Heart left ventricle (tissue), 16 donors: ENCODE data around the gene FADS3. TPM values are rescaled to one million over a fixed set of nuclear protein-coding genes. Genes with fewer than 3 reads are reported as not detected.

Experiments
- ATAC-seq, 4 donors: fragments of 200-7000 bp; cut with Tn5 transposase; one replicate each; pipeline ENCODE4 v1.9.1; 2020 to 2022; ENCODE audit warnings: moderate library complexity in 4 of 4, mild to moderate bottlenecking in 3 of 4, moderate number of reproducible peaks in 1 of 4
- DNase-seq, 5 donors: peaks; one replicate each; pipeline ENCODE4 v3.0.0-alpha.2; 2020
- H3K27ac ChIP-seq, 12 donors: fragments of 200-600 bp; sonication (generic) in 4 of 12; one replicate each; pipeline versions ENCODE4 v1.5.0 to v1.8.0; 2016 to 2022; ENCODE audit warnings: mild to moderate bottlenecking in 2 of 12
- H3K27me3 ChIP-seq, 9 donors: fragments of 200-600 bp; sonication (generic) in 2 of 9; one replicate each; pipeline versions ENCODE4 v1.5.1 to v1.8.0; 2016 to 2022; ENCODE audit warnings: mild to moderate bottlenecking in 3 of 9
- H3K36me3 ChIP-seq, 9 donors: fragments of 200-600 bp; sonication (generic) in 2 of 9; one replicate each; pipeline versions ENCODE4 v1.5.0 to v1.8.0; 2018 to 2022; ENCODE audit warnings: mild to moderate bottlenecking in 2 of 9
- H3K4me1 ChIP-seq, 12 donors: fragments of 200-600 bp; sonication (generic) in 4 of 12; one replicate each; pipeline versions ENCODE4 v1.5.0 to v1.8.0; 2016 to 2022; ENCODE audit warnings: mild to moderate bottlenecking in 3 of 12
- H3K4me3 ChIP-seq, 12 donors: fragments of 200-600 bp; sonication (generic) in 4 of 12; one replicate each; pipeline versions ENCODE4 v1.5.0 to v1.8.0; 2017 to 2022; ENCODE audit warnings: mild to moderate bottlenecking in 9 of 12, moderate library complexity in 4 of 12
- H3K9me3 ChIP-seq, 12 donors: fragments of 200-600 bp; sonication (generic) in 4 of 12; one replicate each; pipeline versions ENCODE4 v1.5.0 to v1.8.0; 2016 to 2022; ENCODE audit warnings: mild to moderate bottlenecking in 1 of 12
- POLR2A ChIP-seq, 2 donors: fragments of 450-650 bp; IDR thresholded peaks; one replicate each; pipeline ENCODE4 v1.6.1; 2017; ENCODE audit warnings: antibody characterized with exemption in 2 of 2, mild to moderate bottlenecking in 2 of 2, moderate library complexity in 2 of 2
- WGBS, 4 donors: extraction: QIAGEN DNeasy Blood & Tissue Kit in 2 of 4; methylation state at CpG; one replicate each; pipeline versions ENCODE4 v1.1.5 to v1.1.7; 2013 to 2018; 5-methylcytosine and 5-hydroxymethylcytosine counted together
- intact Hi-C, 10 donors: fragments of 100-400 bp; cut with DNase I; formaldehyde crosslinking; loops; one replicate each; pipeline versions ENCODE4 v1.11.1 to v1.14.2; 2022
- polyA plus RNA-seq, 2 donors: library from polyadenylated mRNA; stranded (reverse); fragments of 200-250 nt; gene quantifications; one replicate each; pipeline ENCODE4 v1.2.3, GENCODE V29; 2013
- total RNA-seq, 9 donors: library from RNA; depleted of rRNA in 2 of 9; stranded (reverse); fragments of >200 nt in 2 of 9; fragmentation: NEBNext Ultra II Directional in 3 of 9; extraction: Animal tissue kit (Norgen Biotek cat#: 25700) in 3 of 9; gene quantifications; one replicate each; pipeline versions ENCODE4 v1.1.0 to v1.2.4, GENCODE V29; 2016 to 2023
- TF ChIP-seq, protein P1 (sequence below), 12 donors: fragments of 200-600 bp; sonication (generic) in 4 of 12; IDR thresholded peaks; one replicate each; pipeline versions ENCODE4 v1.5.0 to v1.8.0; 2018 to 2022; ENCODE audit warnings: antibody characterized with exemption in 12 of 12, mild to moderate bottlenecking in 5 of 12
- donor health status: ischemic (EF 13 %, LVEDD 7.1; RV severe dilation, severe dysfunction).
- donor health status: healthy with polysubstance abuse.
- donor health status: DM: no; HTN: yes; CAD: no.
- donor health status: DM: no; HTN: no; CAD: no.
- donor health status: ischemic (EF 25% LVEDD 6.9; RV normal size, moderate dysfunction).
- donor health status: ischemic (EF 25% LVEDD 5.7; RV mildly dilated, moderate dysfunction).
- donor health status: healthy.
- donor health status: DM: yes; HTN: yes; CAD: no.
- donor health status: ischemic (EF 35%, LVEDD 5.7; RV mildly dilated, moderate dysfunction).
- donor health status: nonischemic (EF 11% LVEDD 7.7; RV severe dilation, severe dysfunction).
- donor health status: DM: yes; HTN: yes; CAD: no.
- donor health status: PGD.
- donor health status: ischemic (EF 29% LVEDD 5.4; RV normal size, mild dysfunction).
- donor health status: nonischemic (EF 23%, LVEDD 6.1; RV moderate dilation, normal function).

The FADS3 gene
- total and polyA plus RNA-seq, 11 donors: 53.2 to 237 (median 79.6) TPM

DNA sequence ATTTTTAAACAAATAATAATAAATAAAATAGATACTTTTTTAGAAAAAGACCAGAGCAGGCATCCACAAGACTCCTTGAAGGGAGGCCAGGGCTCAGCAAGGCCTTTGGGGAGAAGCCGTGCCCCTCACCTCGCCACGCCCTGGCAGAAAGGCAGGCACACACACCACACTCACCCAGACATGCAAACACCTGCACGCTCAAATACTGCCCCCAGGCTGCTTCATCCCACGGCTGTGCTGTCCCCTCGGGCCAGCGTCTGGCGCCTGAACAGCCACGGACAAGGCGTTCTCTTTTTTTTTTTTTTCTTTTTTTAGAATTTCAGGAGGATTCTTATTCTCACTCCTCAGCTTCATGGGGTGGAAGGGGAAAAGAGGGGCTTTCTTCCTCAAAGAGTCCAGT, 1.5 kb downstream of the FADS3 start:
- Histone ChIP-seq H3K4me1 (peaks cover 17 to 72% (median 51%) of the 10 kb centered on the region in 12 donors), H3K36me3 (no peaks in the 10 kb centered on the region), H3K27me3 (no peaks in the 10 kb centered on the region), H3K4me3 (peak overlapping the region; percentile 67 to 98 (median 94)), H3K27ac (peak overlapping the region in 11 of 12 donors; percentile 81 to 97 (median 93)), H3K9me3 (no peaks in the 10 kb centered on the region)
- ATAC-seq (no peak), DNase-seq (no peak)
- TF ChIP-seq, protein P1, sequence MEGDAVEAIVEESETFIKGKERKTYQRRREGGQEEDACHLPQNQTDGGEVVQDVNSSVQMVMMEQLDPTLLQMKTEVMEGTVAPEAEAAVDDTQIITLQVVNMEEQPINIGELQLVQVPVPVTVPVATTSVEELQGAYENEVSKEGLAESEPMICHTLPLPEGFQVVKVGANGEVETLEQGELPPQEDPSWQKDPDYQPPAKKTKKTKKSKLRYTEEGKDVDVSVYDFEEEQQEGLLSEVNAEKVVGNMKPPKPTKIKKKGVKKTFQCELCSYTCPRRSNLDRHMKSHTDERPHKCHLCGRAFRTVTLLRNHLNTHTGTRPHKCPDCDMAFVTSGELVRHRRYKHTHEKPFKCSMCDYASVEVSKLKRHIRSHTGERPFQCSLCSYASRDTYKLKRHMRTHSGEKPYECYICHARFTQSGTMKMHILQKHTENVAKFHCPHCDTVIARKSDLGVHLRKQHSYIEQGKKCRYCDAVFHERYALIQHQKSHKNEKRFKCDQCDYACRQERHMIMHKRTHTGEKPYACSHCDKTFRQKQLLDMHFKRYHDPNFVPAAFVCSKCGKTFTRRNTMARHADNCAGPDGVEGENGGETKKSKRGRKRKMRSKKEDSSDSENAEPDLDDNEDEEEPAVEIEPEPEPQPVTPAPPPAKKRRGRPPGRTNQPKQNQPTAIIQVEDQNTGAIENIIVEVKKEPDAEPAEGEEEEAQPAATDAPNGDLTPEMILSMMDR (IDR thresholded peaks at IDR 0.05): peak in 1 of 12 donors; percentile 5
- TF ChIP-seq POLR2A (IDR thresholded peaks at IDR 0.05): no peak
- intact Hi-C loops: loop anchor here in 9 of 10 donors (2.0 to 5.0 kb wide), 6 partner anchors 15 to 97 kb away; partner anchors contain the start of genes FADS1 (in 3 of the 9), FEN1 (in 1 of the 9) and TMEM258 (in 1 of the 9)
- WGBS, 4 donors: 58 to 83% (median 70%) methylated on average over 10 of the region's 10 CpGs

DNA sequence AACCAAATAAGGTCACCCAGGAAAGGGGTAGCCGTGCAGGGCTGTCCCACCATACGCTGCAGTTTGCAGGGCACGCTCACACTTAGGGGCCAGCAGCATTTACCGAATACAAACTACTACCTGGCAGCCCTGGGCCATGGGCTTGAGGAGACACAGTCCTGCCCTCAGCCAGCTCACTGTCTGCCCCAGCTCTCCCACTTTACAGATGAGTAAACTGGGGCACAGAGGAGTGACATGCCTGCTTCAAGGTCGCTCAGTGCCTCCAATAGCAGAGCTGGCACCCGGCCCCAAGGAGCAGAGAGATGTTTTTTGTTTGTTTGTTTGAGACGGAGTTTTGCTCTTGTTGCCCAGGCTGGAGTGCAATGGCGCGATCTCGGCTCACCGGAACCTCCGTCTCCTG, 2.8 kb downstream of the FADS3 start:
- Histone ChIP-seq H3K9me3 (no peaks in the 10 kb centered on the region), H3K4me3 (peak overlapping the region in 1 of 12 donors; percentile 15), H3K36me3 (no peaks in the 10 kb centered on the region), H3K27me3 (no peaks in the 10 kb centered on the region), H3K27ac (peak overlapping the region; percentile 10 to 96 (median 84)), H3K4me1 (peaks cover 17 to 84% (median 56%) of the 10 kb centered on the region in 12 donors)
- no peak for TF ChIP-seq POLR2A (IDR thresholded peaks at IDR 0.05)
- TF ChIP-seq, protein P1 (IDR thresholded peaks at IDR 0.05): no peak
- WGBS, 4 donors: 84 to 91% (median 88%) methylated on average over 10 to 12 of the region's 12 CpGs
- DNase-seq: no peak
- ATAC-seq: no peak
- intact Hi-C loops: loop anchor here in 2 of 10 donors (1.0 to 5.0 kb wide), 2 partner anchors 14 to 76 kb away; no protein-coding TSS in a partner anchor

DNA sequence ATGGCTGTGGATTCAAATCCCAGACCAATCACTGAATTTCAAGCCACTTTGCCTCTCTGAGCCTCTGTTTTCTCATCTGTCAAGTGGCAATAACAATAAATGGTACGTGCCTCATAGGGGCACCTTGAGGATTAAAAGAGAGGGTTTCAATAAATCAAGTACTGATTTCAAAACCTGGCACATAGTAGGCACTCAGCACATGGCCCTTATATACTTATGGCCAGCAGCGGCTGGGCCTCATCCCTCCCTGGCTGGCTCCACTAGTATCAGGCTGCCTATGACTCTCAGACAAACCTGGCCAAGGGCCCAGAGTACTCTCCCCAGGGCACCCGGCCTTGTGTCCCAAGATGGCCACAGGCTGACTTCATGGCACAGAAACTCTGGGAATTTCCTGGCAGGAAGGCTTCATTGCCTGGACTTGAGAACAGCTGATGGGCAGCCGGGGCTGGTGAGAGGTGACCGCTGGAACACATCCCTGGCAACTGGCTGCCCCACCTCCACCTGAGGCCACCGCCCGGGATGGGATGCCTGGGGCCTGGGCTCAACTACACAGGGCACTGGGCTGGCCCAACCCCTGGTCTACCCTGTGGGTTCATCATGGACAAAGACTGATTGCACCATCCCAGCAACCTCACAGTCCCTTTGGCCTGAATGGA, 3.4 kb downstream of the FADS3 start:
- peaks cover 17 to 90% (median 56%) of the 10 kb centered on the region in 12 donors for H3K4me1 ChIP-seq
- no peaks in the 10 kb centered on the region for H3K27me3 ChIP-seq
- H3K27ac ChIP-seq: peak overlapping the region; percentile 10 to 96 (median 84)
- H3K36me3 ChIP-seq: no peaks in the 10 kb centered on the region
- DNase-seq (peak; percentile 88 to 96 (median 90)), ATAC-seq (peak; percentile 68 to 87 (median 82))
- no peaks in the 10 kb centered on the region for H3K9me3 ChIP-seq
- TF ChIP-seq, protein P1 (IDR thresholded peaks at IDR 0.05): no peak
- TF ChIP-seq POLR2A (IDR thresholded peaks at IDR 0.05): no peak
- intact Hi-C loops: loop anchor here in 2 of 10 donors (1.0 to 5.0 kb wide), 2 partner anchors 14 to 76 kb away; no protein-coding TSS in a partner anchor
- WGBS, 4 donors: 12 to 30% (median 21%) methylated on average over 5 to 7 of the region's 7 CpGs
- H3K4me3 ChIP-seq: peak overlapping the region in 2 of 12 donors; percentile 5 to 15

DNA sequence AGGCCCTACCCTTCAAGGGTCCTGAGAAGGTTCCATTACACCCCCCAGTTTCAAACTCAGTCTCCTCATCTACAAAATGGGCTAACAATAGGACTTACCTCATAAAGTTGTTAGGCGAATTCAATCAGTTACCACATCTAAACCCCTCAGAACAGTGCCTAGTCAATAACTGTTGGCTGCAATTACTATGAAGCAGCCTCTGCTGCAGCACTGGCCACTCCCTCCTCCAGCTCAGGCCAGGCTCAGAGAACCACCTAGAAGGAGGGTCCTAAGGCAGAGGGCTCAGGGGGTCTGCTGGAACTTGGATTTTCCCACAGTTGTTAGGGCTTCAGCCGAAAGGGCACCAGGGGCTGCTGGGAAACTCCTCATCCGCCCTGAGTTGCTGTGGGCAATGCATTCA, 4.7 kb downstream of the FADS3 start:
- TF ChIP-seq POLR2A (IDR thresholded peaks at IDR 0.05): no peak
- TF ChIP-seq, protein P1 (IDR thresholded peaks at IDR 0.05): no peak
- intact Hi-C loops: loop anchor here in 1 of 10 donors (5.0 kb wide), 1 partner anchor 74 kb away; no protein-coding TSS in a partner anchor
- Histone ChIP-seq H3K4me3 (no peak overlapping the region), H3K9me3 (no peaks in the 10 kb centered on the region), H3K27ac (peak overlapping the region in 7 of 12 donors; percentile 62 to 96 (median 85)), H3K27me3 (no peaks in the 10 kb centered on the region), H3K4me1 (peaks cover 17 to 90% (median 58%) of the 10 kb centered on the region in 12 donors), H3K36me3 (no peaks in the 10 kb centered on the region)
- 98 to 100% (median 99%) methylated on average over 2 to 3 of the region's 3 CpGs for WGBS, 4 donors
- ATAC-seq (no peak), DNase-seq (no peak)
